HG02610 (cell line): ENCODE data around the gene TMEM205.
A peak's percentile ranks its signal among the peaks of the same experiment; 100 is the strongest.

Experiments used
- ATAC-seq: cut with Tn5 transposase; IDR thresholded peaks from one replicate; pipeline ENCODE4 v1.9.1; 2021; ENCODE audit warnings: mild to moderate bottlenecking, moderate library complexity; ENCODE audit not compliant: unreplicated experiment

The TMEM205 gene

DNA sequence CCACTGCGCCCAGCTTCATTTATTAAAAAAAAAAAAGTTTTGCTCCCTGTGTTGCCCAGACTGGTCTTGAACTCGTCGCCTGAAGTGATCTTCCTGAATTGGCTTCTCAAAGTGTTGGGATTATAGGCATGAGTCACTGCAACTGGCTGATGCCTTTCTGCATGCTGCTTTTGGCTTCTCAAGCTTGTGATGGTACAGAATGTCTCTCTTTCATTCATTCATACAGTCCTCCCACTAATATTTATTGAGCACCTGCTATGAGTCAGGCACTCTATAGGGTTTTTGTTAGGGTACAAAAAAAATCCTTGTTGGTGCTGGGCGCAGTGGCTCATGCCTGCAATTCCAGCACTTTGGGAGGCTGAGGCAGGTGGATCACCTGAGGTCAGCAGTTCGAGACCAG, 41.1 kb downstream of the TMEM205 start:
- no peak for ATAC-seq

GRCh38 chr19:11300811-11301120, 45.3 kb downstream of the TMEM205 start:
- no peak for ATAC-seq

- no peak for ATAC-seq
Measured at GRCh38 chr19:11299946-11300810, 45.9 kb downstream of the TMEM205 start.

DNA sequence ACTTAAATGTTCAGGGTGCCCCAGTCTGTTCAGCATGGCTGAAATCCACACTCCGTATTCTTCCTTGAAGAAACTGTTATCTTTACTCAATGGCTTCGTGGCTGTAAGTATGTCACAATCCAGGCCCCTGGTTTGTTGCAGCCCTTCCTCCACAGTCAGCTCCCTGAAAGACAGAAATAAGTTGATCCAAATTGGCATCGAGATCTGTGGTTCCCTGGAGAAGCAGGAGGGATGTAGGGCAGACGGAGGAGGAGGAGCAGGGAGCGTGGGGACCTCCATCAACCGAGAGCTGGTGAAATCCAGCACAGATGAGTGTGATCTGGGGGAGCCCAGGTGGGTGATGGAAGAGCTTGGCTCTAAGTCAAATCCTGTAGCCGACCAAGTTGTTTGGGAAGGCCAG, 49.8 kb downstream of the TMEM205 start:
- no peak for ATAC-seq

DNA sequence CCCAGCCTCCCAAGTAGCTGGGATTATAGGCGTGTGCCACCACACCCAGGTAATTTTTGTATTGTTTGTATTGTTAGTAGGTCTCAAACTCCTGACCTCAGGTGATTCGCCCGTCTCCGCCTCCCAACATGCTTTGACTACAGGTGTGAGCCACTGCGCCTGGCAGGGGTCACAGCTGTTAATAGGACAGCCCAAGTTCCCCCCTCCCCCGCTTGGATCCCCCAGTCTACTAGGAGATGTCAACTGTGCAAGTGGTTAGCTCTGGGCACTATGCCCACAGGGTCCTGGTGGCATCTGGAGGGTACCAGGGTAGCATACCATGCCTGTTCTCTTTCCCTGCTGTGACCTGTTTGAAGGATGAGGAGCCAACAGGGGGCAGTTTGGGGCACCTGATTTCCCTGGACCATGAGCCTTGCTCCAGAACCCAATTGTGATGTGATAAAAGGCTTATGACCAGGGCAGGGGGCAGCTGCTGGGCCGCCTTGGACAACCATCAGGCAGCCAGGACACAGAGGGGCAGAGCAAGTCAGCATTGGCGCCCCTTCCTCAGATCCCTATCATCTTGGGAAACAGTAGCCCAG, 50.3 kb downstream of the TMEM205 start, which contains the start of gene TSPAN16:
TSPAN16 (plus strand) TSS at position 496 of the 581 bp plus-strand sequence. CDS start 138 bp downstream, outside the sequence.
- no peak for ATAC-seq

- ATAC-seq = no peak
Measured at GRCh38 chr19:11295180-11295579, 50.9 kb downstream of the TMEM205 start.

- ATAC-seq = peak; percentile 60
Measured at GRCh38 chr19:11293433-11294389, 52.4 kb downstream of the TMEM205 start.
